HepG2 (cell line): Measurements from ENCODE around the gene CRABP1. TPM values are rescaled to one million over a fixed set of nuclear protein-coding genes. Genes with fewer than 3 reads are reported as not detected.

ENCODE experiments used
- ATAC-seq: fragments of 200-7000 bp; cut with Tn5 transposase; 3 replicates; pipeline ENCODE4 v1.9.1; 2020; ENCODE audit warnings: mild to moderate bottlenecking, moderate library complexity
- BruUV-seq: library from RNA; stranded (reverse); fragments of 400-500 nt; replicated peaks from 2 replicates; lab custom pipeline; 2021; lab: Mats Ljungman, UMichigan
- CTCF ChIA-PET: fragments of 300-600 bp; formaldehyde crosslinking; extraction: SDS; loops from one replicate; lab custom pipeline; 2021; ENCODE audit warnings: low total read pairs, inconsistent platforms, low intra/inter-chr PET ratio; lab: Yijun Ruan, JAX
- POLR2A ChIA-PET: fragments of 350-600 bp; sonication (Branson Sonifier 250); formaldehyde crosslinking; loops from one replicate; lab custom pipeline; 2020; ENCODE audit warnings: antibody characterized with exemption, inconsistent platforms; lab: Yijun Ruan, JAX
- DNase-seq: peaks from one replicate; pipeline ENCODE4 v3.0.0-alpha.2; 2015; ENCODE audit warnings: low spot score
- FAIRE-seq: peaks from 3 replicates; lab custom pipeline; 2011; peaks lifted over from hg19 to GRCh38; lab: Jason Lieb, UNC
- H2AFZ ChIP-seq: one replicate; pipeline ENCODE4 v1.6.1; 2011; ENCODE audit warnings: low read length, inconsistent platforms
- H3K27ac ChIP-seq: fragments of 300-600 bp; 3 replicates; pipeline ENCODE4 v1.8.0; 2011; ENCODE audit warnings: mixed run types, mild to moderate bottlenecking, mixed read lengths, low read length, inconsistent platforms; ENCODE audit not compliant: insufficient read depth; ENCODE audit errors: extremely low read length
- H3K27me3 ChIP-seq, 2 experiments: fragments of 200-600 bp in 1 of 2; 2 replicates in 1 of 2; 3 replicates in 1 of 2; pipeline versions ENCODE4 v1.6.0 to v1.8.0; 2011; ENCODE audit warnings: low read length in 2 of 2, mild to moderate bottlenecking in 2 of 2, moderate library complexity in 2 of 2, inconsistent platforms in 1 of 2; ENCODE audit not compliant: insufficient read depth in 2 of 2, control insufficient read depth in 1 of 2
- H3K36me3 ChIP-seq, 2 experiments: fragments of 200-600 bp in 1 of 2; replicated peaks in 1 of 2; 2 replicates in 1 of 2; 3 replicates in 1 of 2; pipeline versions ENCODE4 v1.5.1 to v1.8.0; 2011; ENCODE audit warnings: low read length in 2 of 2, inconsistent platforms in 1 of 2; ENCODE audit not compliant: insufficient read depth in 2 of 2, control insufficient read depth in 1 of 2
- H3K4me1 ChIP-seq: 2 replicates; pipeline ENCODE4 v1.5.1; 2012; ENCODE audit warnings: low read length, inconsistent platforms; ENCODE audit not compliant: insufficient read depth
- H3K4me2 ChIP-seq: 2 replicates; pipeline ENCODE4 v1.6.0; 2011; ENCODE audit warnings: low read depth, low read length, inconsistent platforms
- H3K4me3 ChIP-seq, 3 experiments: fragments of 200-600 bp in 1 of 3; sonication (generic), shearing (Covaris generic) in 1 of 3; replicated peaks in 1 of 3; 2 replicates each; pipeline ENCODE4 v1.5.1; 2011 to 2016; ENCODE audit warnings: low read length in 3 of 3, inconsistent platforms in 2 of 3, low read depth in 2 of 3, mild to moderate bottlenecking in 2 of 3, control low read depth in 1 of 3, mixed read lengths in 1 of 3; ENCODE audit not compliant: insufficient read depth in 1 of 3
- H3K79me2 ChIP-seq: one replicate; pipeline ENCODE4 v1.6.1; 2011; ENCODE audit warnings: low read length, inconsistent platforms; ENCODE audit not compliant: insufficient read depth
- H3K9ac ChIP-seq: 2 replicates; pipeline ENCODE4 v1.6.0; 2011; ENCODE audit warnings: mild to moderate bottlenecking, low read depth, low read length, inconsistent platforms; ENCODE audit not compliant: insufficient read depth
- H3K9me3 ChIP-seq: 2 replicates; pipeline ENCODE4 v1.5.1; 2012; ENCODE audit warnings: mild to moderate bottlenecking, low read length
- H4K20me1 ChIP-seq: 2 replicates; pipeline ENCODE4 v1.6.0; 2011; ENCODE audit warnings: inconsistent platforms, mild to moderate bottlenecking, low read length, moderate library complexity; ENCODE audit not compliant: insufficient read depth
- BORCS8-MEF2B ChIP-seq: sonication (generic); formaldehyde crosslinking; IDR thresholded peaks from 2 replicates; pipeline ENCODE4 v1.8.0; 2022; ENCODE audit warnings: mild to moderate bottlenecking, missing genetic modification reagents
- BRF2 ChIP-seq: sonication (generic); formaldehyde crosslinking; IDR thresholded peaks from 2 replicates; pipeline ENCODE4 v1.8.1; 2022; ENCODE audit warnings: mild to moderate bottlenecking, missing genetic modification reagents
- CEBPZ ChIP-seq: IDR thresholded peaks from 2 replicates; pipeline ENCODE4 v1.6.1; 2012; ENCODE audit warnings: low read length, improper control_type of control experiment
- E2F1 ChIP-seq: sonication (generic); formaldehyde crosslinking; IDR thresholded peaks from 2 replicates; pipeline ENCODE4 v1.5.0; 2020; ENCODE audit warnings: missing genetic modification reagents
- FOSL1 ChIP-seq: sonication (generic); formaldehyde crosslinking; IDR thresholded peaks from 2 replicates; pipeline ENCODE4 v1.9.0; 2021; ENCODE audit warnings: missing genetic modification reagents, borderline replicate concordance
- GLMP ChIP-seq: sonication (generic); formaldehyde crosslinking; IDR thresholded peaks from 2 replicates; pipeline ENCODE4 v1.9.0; 2021; ENCODE audit warnings: missing genetic modification reagents, mild to moderate bottlenecking, borderline replicate concordance
- GTF3A ChIP-seq: sonication (generic); formaldehyde crosslinking; conservative IDR thresholded peaks from 2 replicates; pipeline ENCODE4 v1.4.0; 2020; ENCODE audit warnings: mild to moderate bottlenecking, missing genetic modification reagents
- HNRNPH1 ChIP-seq: fragments of 200-400 bp; formaldehyde crosslinking; optimal IDR thresholded peaks from 2 replicates; pipeline ENCODE3; 2017; ENCODE audit warnings: mild to moderate bottlenecking, low read depth, low read length
- KLF12 ChIP-seq: sonication (generic); formaldehyde crosslinking; IDR thresholded peaks from 2 replicates; pipeline ENCODE4 v1.4.0; 2020; ENCODE audit warnings: missing genetic modification reagents, borderline replicate concordance
- RFX5 ChIP-seq: IDR thresholded peaks from 2 replicates; pipeline ENCODE4 v1.6.1; 2011; ENCODE audit warnings: low read depth, low read length, improper control_type of control experiment
- STAG1 ChIP-seq: sonication (generic); formaldehyde crosslinking; IDR thresholded peaks from 2 replicates; pipeline ENCODE4 v1.4.0; 2020; ENCODE audit warnings: missing genetic modification reagents
- ZFP36L2 ChIP-seq: sonication (generic); formaldehyde crosslinking; IDR thresholded peaks from 2 replicates; pipeline ENCODE4 v1.4.0; 2020; ENCODE audit warnings: missing genetic modification reagents
- ZIK1 ChIP-seq: sonication (generic); formaldehyde crosslinking; IDR thresholded peaks from 2 replicates; pipeline ENCODE4 v1.5.0; 2020; ENCODE audit warnings: mild to moderate bottlenecking, low read depth, missing genetic modification reagents, borderline replicate concordance
- ZNF329 ChIP-seq: sonication (generic); formaldehyde crosslinking; IDR thresholded peaks from 2 replicates; pipeline ENCODE4 v1.9.0; 2021; ENCODE audit warnings: low read depth, mild to moderate bottlenecking, missing genetic modification reagents
- ZNF616 ChIP-seq: sonication (generic); formaldehyde crosslinking; IDR thresholded peaks from 2 replicates; pipeline ENCODE4 v1.5.0; 2020; ENCODE audit warnings: low read depth, mild to moderate bottlenecking, missing genetic modification reagents
- ZNF629 ChIP-seq: sonication (generic); formaldehyde crosslinking; conservative IDR thresholded peaks from 2 replicates; pipeline ENCODE4 v1.5.0; 2020; ENCODE audit warnings: missing genetic modification reagents
- ZNF83 ChIP-seq: sonication (generic); formaldehyde crosslinking; IDR thresholded peaks from 2 replicates; pipeline ENCODE4 v1.4.0; 2020; ENCODE audit warnings: missing genetic modification reagents, mild to moderate bottlenecking, borderline replicate concordance
- WGBS: methylation state at CpG from one replicate; pipeline ENCODE4 v1.1.6; 2017; ENCODE audit warnings: low lambda C conversion rate; 5-methylcytosine and 5-hydroxymethylcytosine counted together
- in situ Hi-C: cut with HindIII; loops from 2 replicates; pipeline ENCODE4 v1.10.0; 2017; ENCODE audit warnings: low pct_unique_long_range_greater_than_20kb; ENCODE audit not compliant: extremely low pct_ligation_motif_present
- intact Hi-C: fragments of 100-400 bp; cut with micrococcal nuclease; formaldehyde crosslinking; loops from one replicate; pipeline ENCODE4 v1.10.0; 2022; ENCODE audit not compliant: unreplicated experiment
- polyA plus RNA-seq, 8 experiments: library from polyadenylated mRNA; depleted of rRNA in 3 of 8; stranded (reverse) in 7 of 8; unstranded in 1 of 8; fragments of >200 nt; fragmentation: Illumina TruSeq in 4 of 8; extraction: Trizol in 4 of 8; gene quantifications; 2 replicates each; pipeline versions ENCODE4 v1.2.1 to v1.2.3, GENCODE V29; 2011 to 2016; ENCODE audit warnings: low read depth in 4 of 8, missing spikeins in 1 of 8, mixed read lengths in 1 of 8; ENCODE audit not compliant: insufficient read depth in 1 of 8
- total RNA-seq, 5 experiments: library from RNA; depleted of rRNA; stranded (reverse); fragments of >200 nt; fragmentation: Illumina TruSeq; extraction: Trizol; gene quantifications; 2 replicates each; pipeline ENCODE4 v1.2.3, GENCODE V29; 2016; ENCODE audit warnings: low read depth in 1 of 5
- TF ChIP-seq, protein P1 (sequence below): IDR thresholded peaks from 2 replicates; pipeline ENCODE4 v1.6.1; 2016; ENCODE audit warnings: low read depth

CRABP1 gene
- total and polyA plus RNA-seq, 2 of the 13 experiments (the other 11 are each of a cell fraction or from before 2014, with no cell fraction given), result not detected

- Histone ChIP-seq H3K4me3 (no peak overlapping the region), H4K20me1 (no peaks in the 10 kb centered on the region), H3K4me1 (peaks cover 13% of the 10 kb centered on the region), H3K36me3 (no peaks in the 10 kb centered on the region), H3K4me2 (no peak overlapping the region), H3K79me2 (no peaks in the 10 kb centered on the region), H3K27ac (no peak overlapping the region), H3K9ac (no peak overlapping the region), H2AFZ (no peak overlapping the region), H3K27me3 (peaks cover 0 to 2% of the 10 kb centered on the region in 2 experiments; a peak in 1 of 5 replicates), H3K9me3 (no peaks in the 10 kb centered on the region)
- FAIRE-seq, result no peak
- TF ChIP-seq E2F1 (CRISPR knock-in tag) (no peak), ZNF83 (CRISPR knock-in tag) (no peak), ZNF616 (no peak), BORCS8-MEF2B (CRISPR knock-in tag) (no peak), STAG1 (CRISPR knock-in tag) (no peak), GLMP (CRISPR knock-in tag) (no peak), FOSL1 (no peak), ZFP36L2 (no peak), ZNF329 (no peak), KLF12 (CRISPR knock-in tag) (no peak), RFX5 (no peak), ZIK1 (no peak), HNRNPH1 (no peak), GTF3A (CRISPR knock-in tag) (no peak), ZNF629 (CRISPR knock-in tag) (no peak), CEBPZ (no peak), BRF2 (CRISPR knock-in tag) (no peak)
- TF ChIP-seq, protein P1, sequence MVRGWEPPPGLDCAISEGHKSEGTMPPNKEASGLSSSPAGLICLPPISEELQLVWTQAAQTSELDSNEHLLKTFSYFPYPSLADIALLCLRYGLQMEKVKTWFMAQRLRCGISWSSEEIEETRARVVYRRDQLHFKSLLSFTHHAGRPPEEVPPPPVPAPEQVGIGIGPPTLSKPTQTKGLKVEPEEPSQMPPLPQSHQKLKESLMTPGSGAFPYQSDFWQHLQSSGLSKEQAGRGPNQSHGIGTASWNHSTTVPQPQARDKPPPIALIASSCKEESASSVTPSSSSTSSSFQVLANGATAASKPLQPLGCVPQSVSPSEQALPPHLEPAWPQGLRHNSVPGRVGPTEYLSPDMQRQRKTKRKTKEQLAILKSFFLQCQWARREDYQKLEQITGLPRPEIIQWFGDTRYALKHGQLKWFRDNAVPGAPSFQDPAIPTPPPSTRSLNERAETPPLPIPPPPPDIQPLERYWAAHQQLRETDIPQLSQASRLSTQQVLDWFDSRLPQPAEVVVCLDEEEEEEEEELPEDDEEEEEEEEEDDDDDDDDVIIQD, result no peak
- ATAC-seq, result no peak
- in situ Hi-C loops (no loop called here), intact Hi-C loops (loop anchor here (10.0 kb wide), 1 partner anchor 49 kb away; the partner anchor contains the start of gene CRABP1)
- WGBS, result 35% methylated on average over 3 of the region's 3 CpGs
- CTCF ChIA-PET, result no interaction called here
- no peak for DNase-seq
- POLR2A ChIA-PET, result no interaction called here
- no TSS peak for BruUV-seq
Measured at GRCh38 chr15:78394026-78394425, 53.9 kb downstream of the CRABP1 start.
